HG02571 (cell line): Measurements from ENCODE around the gene DAAM2.

Experiments used
- ATAC-seq: cut with Tn5 transposase; IDR thresholded peaks from one replicate; pipeline ENCODE4 v1.9.1; 2021; ENCODE audit warnings: mild to moderate bottlenecking, moderate library complexity; ENCODE audit not compliant: unreplicated experiment

DAAM2 gene

DNA sequence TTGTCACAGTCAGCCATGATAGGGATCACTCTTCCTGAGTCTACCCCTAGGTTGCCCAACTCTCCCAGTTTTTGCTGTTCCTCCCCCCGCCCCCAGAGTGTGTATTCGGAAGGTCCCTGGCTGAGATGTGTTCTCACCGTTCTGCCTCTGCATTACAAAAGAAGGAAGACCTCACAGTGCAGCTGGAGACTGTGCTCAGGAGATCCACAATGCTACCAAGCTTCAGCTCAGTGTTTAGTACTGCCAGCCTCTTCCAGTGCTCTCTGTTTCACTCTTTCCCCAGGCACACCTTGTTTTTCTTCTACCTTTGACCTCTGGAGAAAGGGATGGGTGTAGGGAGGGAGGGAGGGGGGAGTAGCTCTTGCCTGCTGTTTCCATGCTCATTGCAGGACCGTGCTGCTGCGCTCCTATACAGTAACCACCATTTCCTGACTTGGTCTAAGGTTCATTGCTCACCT is 155.5 kb downstream of the DAAM2 start:
- no peak for ATAC-seq

DNA sequence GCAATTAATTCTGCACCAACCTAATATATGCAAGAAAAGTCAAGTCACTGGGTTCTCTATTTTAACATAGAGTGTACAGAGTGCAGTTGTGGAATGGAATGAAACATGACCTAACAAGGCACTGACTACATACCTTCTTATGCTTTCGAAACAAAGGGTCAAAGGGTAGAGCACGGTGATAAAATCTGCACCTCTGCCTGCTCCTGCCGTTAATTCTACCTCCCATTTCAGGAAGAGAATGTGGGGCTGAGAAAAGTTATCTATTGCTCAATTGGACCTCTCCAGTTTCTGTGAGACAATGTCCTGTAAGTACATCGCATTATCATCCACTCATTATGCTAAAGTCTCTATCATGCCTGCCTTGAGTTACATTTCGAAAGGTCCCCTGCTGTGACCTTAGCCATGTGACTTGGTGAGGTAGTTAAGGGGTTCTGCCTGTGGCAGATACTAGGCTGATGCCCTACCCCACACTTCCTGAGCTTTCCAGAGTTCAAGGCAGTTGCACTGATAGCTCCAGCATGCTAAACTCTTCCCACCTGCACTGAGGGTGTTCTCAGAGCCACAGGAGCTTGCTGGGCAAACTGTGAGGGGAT is 156.1 kb downstream of the DAAM2 start:
- ATAC-seq: no peak

DNA sequence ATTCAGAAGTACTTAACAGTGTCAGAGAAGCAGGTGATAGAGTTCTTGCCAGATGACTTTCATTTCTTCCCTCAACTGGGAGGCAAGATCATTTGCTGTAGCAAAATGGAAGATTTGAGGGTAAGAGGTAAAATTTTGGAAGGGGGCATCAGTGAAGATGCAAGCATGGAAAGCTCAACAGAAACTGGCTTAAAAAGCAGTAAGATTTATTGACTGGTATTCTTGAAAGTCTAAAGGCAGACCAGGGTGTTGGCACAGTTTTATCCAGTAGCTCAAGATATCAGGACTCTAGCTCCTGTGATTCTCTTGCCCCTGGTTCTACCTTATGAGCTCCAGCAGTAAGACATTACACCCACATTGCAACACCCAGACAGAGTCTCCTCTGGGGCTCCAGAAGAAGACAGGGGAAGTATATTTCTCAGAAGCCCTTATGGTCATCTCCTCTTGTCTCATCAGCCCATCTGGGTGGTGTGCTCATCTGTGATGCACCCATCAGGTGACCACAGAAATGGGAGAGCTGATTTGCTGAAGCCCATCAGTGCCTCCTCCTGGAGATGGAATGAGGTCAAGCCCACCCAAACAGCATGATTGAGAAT is 158.0 kb downstream of the DAAM2 start:
- ATAC-seq: no peak

DNA sequence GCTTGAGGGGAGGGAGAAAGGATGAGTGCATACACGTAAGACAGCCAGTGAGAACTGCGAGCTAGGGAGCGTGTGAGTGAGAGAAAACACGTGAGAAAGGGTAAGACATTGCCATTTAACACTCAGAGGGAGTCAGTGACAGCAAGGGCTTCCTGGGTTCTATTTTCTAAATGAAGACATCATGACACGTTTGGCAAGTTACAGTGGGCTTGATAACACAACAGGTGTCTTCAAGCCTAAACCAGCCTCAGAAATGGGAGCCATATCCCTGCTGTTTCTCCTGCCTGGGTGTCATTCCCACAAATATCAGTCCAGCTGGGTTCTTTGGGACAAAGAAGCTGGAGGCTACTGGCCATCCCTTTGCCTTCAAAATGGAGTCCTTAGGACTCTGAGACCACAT is 159.0 kb downstream of the DAAM2 start:
- no peak for ATAC-seq

DNA sequence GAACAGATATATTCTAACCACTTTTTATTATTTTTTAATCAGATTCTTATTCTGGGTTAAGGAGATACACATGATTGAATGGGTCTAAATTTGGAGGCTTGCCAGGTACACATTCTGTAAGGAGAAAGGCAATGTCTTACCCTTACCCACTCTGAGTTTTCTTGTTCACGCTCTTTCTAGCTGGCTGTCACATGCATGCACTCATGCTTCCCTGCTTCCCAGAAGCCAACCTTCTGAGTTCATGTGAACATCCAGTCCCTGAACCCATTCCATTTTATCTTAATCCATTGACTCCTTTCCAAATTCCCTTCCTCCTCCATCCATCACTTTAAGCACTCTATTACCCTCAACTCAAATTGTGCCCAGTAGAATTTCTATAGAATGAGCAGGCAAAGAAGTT is 159.5 kb downstream of the DAAM2 start:
- ATAC-seq: no peak

DNA sequence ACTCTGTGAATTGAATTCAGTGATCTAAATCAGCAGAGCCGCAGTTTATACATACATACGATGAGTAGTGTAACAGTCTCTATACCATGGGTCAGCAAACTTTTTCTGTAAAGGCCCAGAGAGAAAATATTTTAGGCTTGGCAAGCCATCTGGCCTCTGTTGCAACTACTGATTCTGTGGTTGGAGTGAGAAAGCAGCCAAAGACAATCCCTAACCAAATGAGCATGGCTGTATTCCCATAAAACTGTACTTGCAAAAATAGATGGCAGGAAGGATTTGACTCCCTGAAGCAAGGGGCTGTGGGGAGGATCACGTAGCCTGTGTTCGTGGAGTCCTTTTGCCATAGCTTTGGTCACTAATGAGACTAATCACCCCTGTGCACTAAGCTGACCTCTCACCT is 160.0 kb downstream of the DAAM2 start:
- ATAC-seq: no peak

DNA sequence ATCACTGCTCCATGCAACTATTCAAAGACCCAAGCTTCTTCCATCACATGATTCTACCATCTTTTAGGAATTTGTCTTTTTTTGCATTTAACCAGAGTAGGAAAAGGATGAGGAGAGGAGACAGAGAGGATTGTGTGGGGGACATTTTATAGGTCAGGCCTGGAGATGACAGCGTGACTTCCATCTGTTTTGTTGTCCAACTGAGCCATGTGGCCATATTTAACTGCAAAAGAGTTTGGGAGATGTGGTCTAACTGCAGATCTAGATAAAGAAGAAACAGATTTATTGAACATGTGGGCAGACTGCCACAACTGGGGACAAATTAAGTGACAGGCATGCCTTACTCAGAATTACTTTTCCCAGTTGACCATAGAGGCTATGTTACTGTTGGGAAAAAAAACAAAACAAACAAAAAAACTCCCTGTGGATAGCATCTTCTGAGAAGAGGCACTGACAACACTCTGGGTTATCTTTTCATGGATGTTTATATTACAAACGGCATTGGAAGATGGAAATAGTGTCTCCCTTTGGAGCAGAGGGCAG is 161.0 kb downstream of the DAAM2 start:
- ATAC-seq: no peak
